ENCODE measurements around the gene FERMT2.
A peak's percentile ranks its signal among the peaks of the same experiment; 100 is the strongest.
"Not testable (repeated sequence)": the region's sequence is repeated elsewhere in the genome, so short reads cannot be mapped to it uniquely, and the experiment has no call there.

Gene FERMT2

GRCh38 chr14:52939427-52939826 is 11.4 kb downstream of the FERMT2 start:
- no peak for DNase-seq

- DNase-seq, result no peak
Measured at GRCh38 chr14:52937869-52938268, 13.0 kb downstream of the FERMT2 start.

- DNase-seq, result no peak
Measured at GRCh38 chr14:52937306-52937705, 13.5 kb downstream of the FERMT2 start.

GRCh38 chr14:52936437-52936836 is 14.4 kb downstream of the FERMT2 start:
- no peak for DNase-seq

GRCh38 chr14:52935833-52936232 is 15.0 kb downstream of the FERMT2 start:
- DNase-seq, result no peak

GRCh38 chr14:52934762-52935161 is 16.1 kb downstream of the FERMT2 start:
- no peak for DNase-seq

- DNase-seq, result no peak
Measured at GRCh38 chr14:52929192-52929807, 21.6 kb downstream of the FERMT2 start.

GRCh38 chr14:52926953-52927352 is 23.9 kb downstream of the FERMT2 start:
- DNase-seq, result no peak

GRCh38 chr14:52923902-52924575 is 26.8 kb downstream of the FERMT2 start:
- no peak for DNase-seq

- DNase-seq, result no peak
Measured at GRCh38 chr14:52922656-52923055, 28.2 kb downstream of the FERMT2 start.

GRCh38 chr14:52922059-52922458 is 28.8 kb downstream of the FERMT2 start:
- DNase-seq, result no peak

GRCh38 chr14:52920411-52920810 is 30.4 kb downstream of the FERMT2 start:
- not testable (repeated sequence) for DNase-seq

- no peak for DNase-seq
Measured at GRCh38 chr14:52919971-52920370, 30.9 kb downstream of the FERMT2 start.

- peak; percentile 97 for DNase-seq
Measured at GRCh38 chr14:52918486-52918885, 32.4 kb downstream of the FERMT2 start.

GRCh38 chr14:52917735-52918134 is 33.1 kb downstream of the FERMT2 start:
- DNase-seq, result peak in 1 of 2 experiments; percentile 23

GRCh38 chr14:52914295-52914694 is 36.6 kb downstream of the FERMT2 start:
- no peak for DNase-seq

GRCh38 chr14:52913271-52913670 is 37.6 kb downstream of the FERMT2 start:
- DNase-seq, result no peak

GRCh38 chr14:52911904-52912303 is 38.9 kb downstream of the FERMT2 start:
- DNase-seq, result no peak

- DNase-seq, result no peak
Measured at GRCh38 chr14:52910572-52910971, 40.3 kb downstream of the FERMT2 start.

GRCh38 chr14:52907949-52908348 is 42.9 kb downstream of the FERMT2 start:
- no peak for DNase-seq

- DNase-seq, result no peak
Measured at GRCh38 chr14:52906141-52906601, 44.7 kb downstream of the FERMT2 start.

- no peak for DNase-seq
Measured at GRCh38 chr14:52902971-52903619, 47.8 kb downstream of the FERMT2 start.

GRCh38 chr14:52901357-52901980 is 49.4 kb downstream of the FERMT2 start:
- DNase-seq, result no peak

- DNase-seq, result no peak
Measured at GRCh38 chr14:52900731-52901130, 50.1 kb downstream of the FERMT2 start.

All from Kasumi-1 (cell line).